ENCODE results near the gene ST3GAL5.

DNA sequence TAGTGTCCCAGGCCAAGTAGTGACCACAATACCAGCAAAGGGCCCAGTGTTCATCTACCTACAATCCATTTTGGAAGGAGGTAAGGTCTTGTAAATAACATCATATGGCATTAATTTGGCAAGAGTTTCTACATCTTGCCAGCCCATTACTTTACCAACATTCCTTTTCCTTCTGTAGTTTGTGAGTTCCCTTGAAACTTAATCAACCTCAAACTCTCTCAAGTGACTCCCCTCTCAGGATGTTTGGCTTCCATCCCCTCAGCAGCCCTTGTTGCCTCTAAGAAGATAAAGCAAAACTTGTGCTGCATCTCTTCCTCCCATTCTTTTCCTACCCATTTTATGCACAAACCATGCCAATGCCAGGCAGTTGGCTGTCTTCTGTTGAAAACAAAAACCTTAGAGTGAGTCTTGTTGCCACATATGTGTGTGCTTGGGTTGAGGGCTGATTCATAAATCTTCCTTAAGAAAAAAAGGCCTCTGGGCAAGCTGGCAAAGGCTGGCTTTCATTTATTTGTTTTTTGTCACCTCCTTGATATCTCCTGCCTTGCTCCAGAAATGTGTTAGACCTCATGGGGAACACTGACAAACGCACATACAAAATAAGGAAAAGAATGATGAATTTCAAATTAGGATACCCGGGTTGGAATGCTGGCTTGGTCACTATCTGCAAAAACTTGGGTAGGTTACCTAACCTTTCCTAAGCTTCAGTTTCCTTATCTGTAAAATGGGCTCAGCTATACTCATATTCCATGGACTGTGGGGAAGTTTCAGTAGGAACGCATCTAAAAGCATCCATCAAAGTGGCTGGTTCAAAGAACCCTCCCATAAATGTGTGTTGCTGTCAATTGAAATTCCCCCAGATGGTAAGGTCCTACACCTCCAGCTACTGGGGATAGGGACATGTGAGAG lies 29.4 kb upstream of the ST3GAL5 start:
- TF ChIP-seq, protein P1, sequence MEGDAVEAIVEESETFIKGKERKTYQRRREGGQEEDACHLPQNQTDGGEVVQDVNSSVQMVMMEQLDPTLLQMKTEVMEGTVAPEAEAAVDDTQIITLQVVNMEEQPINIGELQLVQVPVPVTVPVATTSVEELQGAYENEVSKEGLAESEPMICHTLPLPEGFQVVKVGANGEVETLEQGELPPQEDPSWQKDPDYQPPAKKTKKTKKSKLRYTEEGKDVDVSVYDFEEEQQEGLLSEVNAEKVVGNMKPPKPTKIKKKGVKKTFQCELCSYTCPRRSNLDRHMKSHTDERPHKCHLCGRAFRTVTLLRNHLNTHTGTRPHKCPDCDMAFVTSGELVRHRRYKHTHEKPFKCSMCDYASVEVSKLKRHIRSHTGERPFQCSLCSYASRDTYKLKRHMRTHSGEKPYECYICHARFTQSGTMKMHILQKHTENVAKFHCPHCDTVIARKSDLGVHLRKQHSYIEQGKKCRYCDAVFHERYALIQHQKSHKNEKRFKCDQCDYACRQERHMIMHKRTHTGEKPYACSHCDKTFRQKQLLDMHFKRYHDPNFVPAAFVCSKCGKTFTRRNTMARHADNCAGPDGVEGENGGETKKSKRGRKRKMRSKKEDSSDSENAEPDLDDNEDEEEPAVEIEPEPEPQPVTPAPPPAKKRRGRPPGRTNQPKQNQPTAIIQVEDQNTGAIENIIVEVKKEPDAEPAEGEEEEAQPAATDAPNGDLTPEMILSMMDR (IDR thresholded peaks at IDR 0.05): no peak
- TF ChIP-seq POLR2A (IDR thresholded peaks at IDR 0.05): no peak
